Mammary microvascular endothelial cell (primary cell): ENCODE measurements around the gene SNX20. TPM values are rescaled to one million over a fixed set of nuclear protein-coding genes. Genes with fewer than 3 reads are reported as not detected.

ENCODE experiments used
- total RNA-seq: library from RNA; depleted of rRNA; stranded (reverse); fragments of >200 nt; gene quantifications from 2 replicates; pipeline ENCODE4 v1.2.3, GENCODE V29; 2015

Gene SNX20, protein sequence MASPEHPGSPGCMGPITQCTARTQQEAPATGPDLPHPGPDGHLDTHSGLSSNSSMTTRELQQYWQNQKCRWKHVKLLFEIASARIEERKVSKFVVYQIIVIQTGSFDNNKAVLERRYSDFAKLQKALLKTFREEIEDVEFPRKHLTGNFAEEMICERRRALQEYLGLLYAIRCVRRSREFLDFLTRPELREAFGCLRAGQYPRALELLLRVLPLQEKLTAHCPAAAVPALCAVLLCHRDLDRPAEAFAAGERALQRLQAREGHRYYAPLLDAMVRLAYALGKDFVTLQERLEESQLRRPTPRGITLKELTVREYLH
- 0.07 TPM in 1 of 2 replicates, not detected in the other for total RNA-seq

DNA sequence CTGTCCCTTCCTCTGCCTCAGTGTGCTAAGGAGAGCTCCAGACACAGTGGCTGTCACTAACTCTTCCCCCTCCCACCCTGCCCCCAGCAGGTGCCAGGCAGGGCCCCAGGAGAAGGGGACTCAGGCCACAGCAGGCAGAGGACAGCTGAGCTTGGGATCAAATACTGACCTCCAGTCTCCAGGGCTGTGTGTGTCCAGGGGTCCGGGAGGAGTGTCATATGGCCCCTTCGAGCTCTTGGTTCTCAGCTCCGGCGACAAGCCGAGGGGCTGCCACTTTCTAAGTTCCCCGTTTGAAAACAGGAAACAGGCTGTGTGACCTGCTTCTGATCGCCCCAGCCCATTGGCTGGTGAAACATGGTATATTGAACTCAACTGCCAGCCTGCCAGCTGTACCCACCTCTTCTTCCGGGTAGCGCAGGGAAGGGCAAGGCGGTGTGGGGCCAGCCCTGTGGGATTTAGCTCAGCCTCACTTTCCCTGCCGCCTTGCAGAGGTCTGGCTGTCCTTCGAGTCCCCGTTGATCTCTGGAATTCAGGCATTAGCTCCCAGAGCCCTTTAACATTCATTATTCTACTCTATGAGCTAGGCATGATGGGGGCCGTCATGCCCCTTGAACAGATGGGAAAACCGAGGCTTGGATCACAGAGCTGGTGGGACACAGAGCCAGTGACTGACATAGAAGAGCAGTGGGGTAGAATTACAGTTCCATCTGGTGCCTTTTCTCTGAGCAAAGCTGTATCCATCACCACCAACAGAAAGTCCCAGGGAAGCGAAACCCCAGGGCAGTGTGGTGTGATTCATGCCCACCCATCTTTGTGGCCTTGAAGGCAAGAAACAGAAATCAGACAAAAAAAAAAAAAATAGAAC lies at the start of gene SNX20:
SNX20 (minus strand) TSS at position 292 of the 865 bp plus-strand sequence. CDS start 3,786 bp downstream, outside the sequence.

DNA sequence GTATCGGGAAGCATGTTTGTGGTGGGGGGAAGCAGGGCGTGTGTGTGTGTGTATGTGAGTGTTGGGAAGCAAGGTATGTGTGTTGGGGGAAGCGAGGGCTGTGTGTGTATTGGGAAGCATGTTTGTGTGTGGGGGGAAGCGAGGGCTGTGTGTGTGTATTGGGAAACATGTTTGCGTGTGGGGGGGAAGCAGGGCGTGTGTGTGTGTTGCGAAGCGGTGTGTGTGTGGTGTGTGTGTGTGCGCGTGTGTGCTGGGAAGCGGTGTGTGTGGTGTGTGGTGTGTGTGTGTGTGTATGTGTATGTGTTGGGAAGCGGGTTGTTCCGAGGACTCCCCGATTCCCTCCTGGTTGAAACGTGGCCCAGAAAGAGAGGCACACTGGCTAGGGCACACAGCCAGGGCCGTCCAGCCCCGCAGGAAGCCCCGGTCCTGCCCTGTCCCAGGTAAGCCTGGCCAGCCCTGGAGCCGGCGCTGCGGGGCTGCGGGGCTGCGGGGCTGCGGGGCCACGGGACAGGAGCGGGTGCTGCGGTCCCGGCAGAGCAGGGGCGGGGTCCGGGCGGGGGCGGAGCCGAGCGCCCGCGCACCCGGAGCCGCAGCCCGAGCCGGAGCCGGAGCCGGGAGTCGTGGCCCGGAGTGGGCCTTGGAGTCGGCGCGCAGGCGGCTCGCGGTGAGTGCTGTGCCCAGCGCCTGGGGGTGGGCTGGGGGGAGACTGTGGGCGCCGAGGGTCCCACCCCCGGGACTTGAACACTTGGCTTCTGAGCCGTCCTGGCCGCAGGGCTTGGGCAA lies 12.1 kb upstream of the SNX20 start, which contains the start of gene NOD2:
NOD2 (plus strand) TSS at position 608 of the 783 bp plus-strand sequence. CDS start 5,890 bp downstream, outside the sequence.

Other genes with a start within 250 kb of the SNX20 start
- gene NKD1, start 132.9 kb downstream of the SNX20 start, total RNA-seq: under 0.01 TPM in 1 of 2 replicates, not detected in the other
- 0.30 and 0.33 TPM in 2 replicates for gene NOD2, start 12.3 kb upstream of the SNX20 start, total RNA-seq
- 21.2 and 22.3 TPM in 2 replicates for gene CYLD, start 60.8 kb upstream of the SNX20 start, total RNA-seq